Measurements from ENCODE around the gene MPRIP.
"Not testable (repeated sequence)": the region's sequence is repeated elsewhere in the genome, so short reads cannot be mapped to it uniquely, and the experiment has no call there.

Gene MPRIP

GRCh38 chr17:17004997-17005614 is 37.2 kb upstream of the MPRIP start:
- H3K4me1 Mint-ChIP-seq, DNase-seq, H3K4me3 Mint-ChIP-seq, H3K27ac Mint-ChIP-seq, CTCF ChIA-PET, H3K36me3 Mint-ChIP-seq, H3K9me3 Mint-ChIP-seq: not testable (repeated sequence)
- H3K27me3 Mint-ChIP-seq: peaks cover 50% of the 10 kb centered on the region

DNA sequence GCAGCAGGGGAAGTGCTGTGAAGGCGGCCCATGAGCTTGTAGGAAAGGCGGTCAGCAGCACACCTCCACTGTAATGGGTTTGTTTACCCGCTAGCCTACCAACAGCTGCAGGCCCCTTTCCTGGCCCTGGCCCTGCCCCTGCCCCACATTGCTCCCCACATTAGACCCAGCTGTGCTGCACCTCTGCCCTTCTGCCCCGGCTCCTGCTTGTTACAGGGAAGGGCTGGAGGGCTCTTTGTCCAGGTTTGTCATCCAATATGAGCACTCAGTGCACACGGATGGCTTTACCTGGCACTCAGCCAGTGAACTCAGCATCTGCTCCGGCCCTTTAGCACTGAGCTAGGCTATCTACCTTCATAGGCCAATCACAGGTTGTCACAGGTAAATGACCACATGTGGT is 34.4 kb upstream of the MPRIP start:
- H3K36me3 Mint-ChIP-seq, H3K9me3 Mint-ChIP-seq, H3K27ac Mint-ChIP-seq, CTCF ChIA-PET, H3K4me3 Mint-ChIP-seq, H3K4me1 Mint-ChIP-seq, DNase-seq: not testable (repeated sequence)
- peaks cover 38% of the 10 kb centered on the region for H3K27me3 Mint-ChIP-seq

GRCh38 chr17:17008621-17009397 is 33.4 kb upstream of the MPRIP start:
- H3K4me3 Mint-ChIP-seq, DNase-seq, H3K4me1 Mint-ChIP-seq, H3K27ac Mint-ChIP-seq, H3K9me3 Mint-ChIP-seq, CTCF ChIA-PET, H3K36me3 Mint-ChIP-seq: not testable (repeated sequence)
- peaks cover 46% of the 10 kb centered on the region for H3K27me3 Mint-ChIP-seq

DNA sequence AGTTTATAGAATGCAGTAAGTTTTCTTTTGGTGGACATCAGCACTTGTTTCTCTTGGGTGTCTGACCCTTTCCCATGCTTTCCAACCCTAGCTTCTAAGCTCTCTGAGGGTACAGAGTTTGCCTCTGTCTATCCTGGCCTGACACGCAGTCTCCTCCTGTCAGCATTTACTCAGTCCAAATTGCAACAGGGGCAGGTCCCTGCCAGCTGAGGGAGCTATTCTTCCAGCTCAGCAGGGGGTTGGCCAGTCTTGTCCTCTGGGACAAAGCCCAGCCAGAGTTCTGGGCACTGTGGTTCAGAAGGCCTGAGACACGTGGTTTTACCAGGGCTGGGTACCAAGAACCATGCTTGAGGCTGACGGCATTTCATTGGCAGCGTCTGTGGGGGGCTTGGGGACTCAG is 32.3 kb upstream of the MPRIP start:
- CTCF ChIA-PET, H3K9me3 Mint-ChIP-seq, H3K4me1 Mint-ChIP-seq, H3K36me3 Mint-ChIP-seq, H3K4me3 Mint-ChIP-seq, DNase-seq, H3K27ac Mint-ChIP-seq: not testable (repeated sequence)
- H3K27me3 Mint-ChIP-seq: peaks cover 47% of the 10 kb centered on the region

DNA sequence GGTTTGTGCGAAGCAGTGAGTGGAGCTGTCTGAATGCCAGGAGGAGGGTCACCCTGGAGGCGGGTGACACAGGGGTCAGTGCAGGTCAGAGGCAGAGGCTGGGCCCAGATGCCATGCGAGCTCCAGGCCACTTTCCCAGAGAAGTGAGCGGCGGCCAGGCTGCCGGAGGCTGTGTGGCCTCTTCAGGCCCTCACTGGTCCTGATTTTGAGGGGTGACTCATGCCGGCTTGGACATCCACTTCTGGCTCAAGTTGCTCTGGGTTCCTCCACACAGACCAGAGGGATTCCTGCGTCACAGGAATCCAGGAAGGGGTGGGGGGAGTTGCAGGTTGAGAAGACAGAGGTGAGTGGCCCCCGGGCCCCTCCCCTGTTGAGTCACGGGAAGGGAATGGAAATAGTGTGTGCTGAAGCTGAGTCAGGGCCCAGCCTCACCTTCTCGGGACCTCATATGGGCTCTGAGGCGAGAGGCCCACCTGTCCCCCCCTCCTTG is 31.7 kb upstream of the MPRIP start:
- H3K27me3 Mint-ChIP-seq: peaks cover 46% of the 10 kb centered on the region
- CTCF ChIA-PET, H3K9me3 Mint-ChIP-seq, DNase-seq, H3K36me3 Mint-ChIP-seq, H3K4me1 Mint-ChIP-seq, H3K27ac Mint-ChIP-seq, H3K4me3 Mint-ChIP-seq: not testable (repeated sequence)

GRCh38 chr17:17011043-17011907 is 31.0 kb upstream of the MPRIP start:
- H3K9me3 Mint-ChIP-seq, H3K27ac Mint-ChIP-seq, DNase-seq, H3K4me3 Mint-ChIP-seq, CTCF ChIA-PET, H3K36me3 Mint-ChIP-seq: not testable (repeated sequence)
- peaks cover 13% of the 10 kb centered on the region for H3K4me1 Mint-ChIP-seq
- H3K27me3 Mint-ChIP-seq: peaks cover 46% of the 10 kb centered on the region

- not testable (repeated sequence) for H3K9me3 Mint-ChIP-seq, H3K36me3 Mint-ChIP-seq, DNase-seq, H3K27ac Mint-ChIP-seq, H3K4me3 Mint-ChIP-seq
- peaks cover 31% of the 10 kb centered on the region for H3K4me1 Mint-ChIP-seq
- peaks cover 39% of the 10 kb centered on the region for H3K27me3 Mint-ChIP-seq
- CTCF ChIA-PET: interaction anchor here (1.4 kb wide), 1 partner anchor 13 kb away, joined by 3 read pairs; no protein-coding TSS in a partner anchor
Measured at GRCh38 chr17:17013828-17014747, 28.2 kb upstream of the MPRIP start.

GRCh38 chr17:17014748-17015124 is 27.5 kb upstream of the MPRIP start:
- H3K27ac Mint-ChIP-seq, H3K9me3 Mint-ChIP-seq, DNase-seq, H3K4me3 Mint-ChIP-seq, H3K36me3 Mint-ChIP-seq: not testable (repeated sequence)
- CTCF ChIA-PET: interaction anchor here (1.4 kb wide), 1 partner anchor 14 kb away, joined by 3 read pairs; no protein-coding TSS in a partner anchor
- Mint-ChIP-seq H3K4me1 (peaks cover 31% of the 10 kb centered on the region), H3K27me3 (peaks cover 33% of the 10 kb centered on the region)

DNA sequence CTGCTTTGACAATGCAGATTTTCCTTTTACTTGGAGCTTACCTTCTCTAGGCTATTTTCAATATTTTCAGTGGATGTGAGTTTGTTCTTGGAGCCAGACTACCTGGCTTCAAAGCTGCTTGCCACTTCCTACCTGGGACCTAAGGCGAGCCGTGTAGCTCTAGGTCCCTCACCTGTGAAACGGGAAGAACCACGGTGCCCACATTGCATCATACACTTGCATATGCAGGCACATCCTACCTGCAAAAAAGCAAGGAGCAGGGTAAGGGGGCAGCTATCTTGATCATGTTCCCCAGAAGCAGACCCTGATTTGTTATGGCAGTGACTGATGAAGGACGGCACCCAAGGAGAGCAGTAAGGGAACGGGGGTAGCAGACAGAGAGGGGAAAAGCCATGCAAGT is 27.0 kb upstream of the MPRIP start:
- CTCF ChIA-PET: interaction anchor here (1.4 kb wide), 1 partner anchor 14 kb away, joined by 3 read pairs; no protein-coding TSS in a partner anchor
- DNase-seq: no peak
- H3K4me3 Mint-ChIP-seq: no peak overlapping the region

GRCh38 chr17:17016199-17017197 is 25.8 kb upstream of the MPRIP start:
- peaks cover 31% of the 10 kb centered on the region for H3K4me1 Mint-ChIP-seq
- H3K27me3 Mint-ChIP-seq: peaks cover 32% of the 10 kb centered on the region
- CTCF ChIA-PET, H3K9me3 Mint-ChIP-seq, DNase-seq, H3K36me3 Mint-ChIP-seq, H3K4me3 Mint-ChIP-seq: not testable (repeated sequence)
- H3K27ac Mint-ChIP-seq: peak overlapping the region; percentile 11

More for the DNA sequence above, 27.0 kb upstream of the MPRIP start:
- Mint-ChIP-seq H3K9me3 (no peaks in the 10 kb centered on the region), H3K36me3 (no peaks in the 10 kb centered on the region), H3K4me1 (peaks cover 31% of the 10 kb centered on the region), H3K27me3 (peaks cover 32% of the 10 kb centered on the region), H3K27ac (no peak overlapping the region)

- Mint-ChIP-seq H3K4me3 (no peak overlapping the region), H3K27me3 (peaks cover 36% of the 10 kb centered on the region), H3K9me3 (no peaks in the 10 kb centered on the region), H3K36me3 (no peaks in the 10 kb centered on the region), H3K4me1 (peaks cover 31% of the 10 kb centered on the region), H3K27ac (no peak overlapping the region)
- CTCF ChIA-PET: no interaction called here
- no peak for DNase-seq
Measured at GRCh38 chr17:17017343-17018014, 24.8 kb upstream of the MPRIP start.

DNA sequence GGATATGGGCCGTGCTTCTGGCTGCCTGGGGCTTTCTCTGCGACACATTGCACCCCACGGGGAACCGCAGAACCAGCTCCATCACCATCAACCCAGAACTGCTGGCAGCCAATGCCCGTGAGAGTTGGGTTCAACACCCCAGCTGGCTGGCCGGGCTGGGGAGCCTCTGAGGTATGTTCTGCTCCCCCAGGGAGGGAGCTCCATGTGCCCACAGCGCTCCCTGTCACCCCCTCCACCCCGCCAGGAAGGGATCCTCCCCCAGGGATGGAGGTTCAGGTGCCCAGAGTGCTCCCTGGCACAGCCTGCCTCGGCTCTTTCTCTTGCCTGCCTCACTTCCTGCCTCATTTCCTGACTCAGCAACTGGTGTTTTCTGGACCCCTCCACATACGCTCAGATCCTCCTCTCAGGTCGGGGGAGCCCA is 24.2 kb upstream of the MPRIP start:
- Mint-ChIP-seq H3K27ac (no peak overlapping the region), H3K9me3 (no peaks in the 10 kb centered on the region), H3K36me3 (no peaks in the 10 kb centered on the region), H3K4me3 (no peak overlapping the region), H3K4me1 (peaks cover 31% of the 10 kb centered on the region), H3K27me3 (peaks cover 30% of the 10 kb centered on the region)
- no peak for DNase-seq
- CTCF ChIA-PET: no interaction called here
